ENCODE measurements around the gene NXF3.
"Not testable (repeated sequence)": the region's sequence is repeated elsewhere in the genome, so short reads cannot be mapped to it uniquely, and the experiment has no call there.

NXF3 gene

DNA sequence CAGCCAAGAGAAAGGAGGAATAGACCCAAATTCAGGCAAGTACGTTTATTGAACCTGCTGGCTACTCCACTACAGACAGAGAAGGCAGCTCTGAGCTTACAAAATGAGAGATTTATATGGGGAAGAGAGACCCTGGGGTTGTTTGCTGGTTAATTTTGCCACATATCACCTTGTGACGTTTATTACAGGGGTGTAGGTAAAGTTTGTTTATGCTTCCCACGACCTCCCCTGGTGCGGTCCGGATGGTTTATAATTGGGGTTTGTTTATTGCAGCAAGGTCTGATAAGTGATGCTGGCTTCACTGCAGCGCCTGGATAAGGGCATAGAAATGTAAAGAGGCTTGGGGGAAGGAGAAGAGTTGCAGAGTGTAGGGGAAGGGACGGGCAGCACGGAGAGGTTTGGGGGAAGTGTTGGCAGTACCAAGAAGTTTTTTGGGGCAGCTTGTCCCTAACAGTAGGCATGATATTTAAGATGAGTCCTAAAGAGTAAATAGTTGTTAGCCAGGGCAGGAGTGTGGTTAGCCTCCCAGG is 41.6 kb downstream of the NXF3 start:
- DNase-seq (ENCODE audit: low read depth in 2 of 2): no peak

GRCh38 chrX:103033371-103033770 is 59.6 kb downstream of the NXF3 start:
- DNase-seq (ENCODE audit: low read depth in 2 of 2): not testable (repeated sequence)

All from activated CD8-positive, alpha-beta memory T cell treated with anti-CD3 and anti-CD28 coated beads for 4 hours (primary cell).